CD14-positive monocyte (primary cell): ENCODE results near the gene MDH2. TPM values are rescaled to one million over a fixed set of nuclear protein-coding genes. Genes with fewer than 3 reads are reported as not detected.
"Not testable (repeated sequence)": the region's sequence is repeated elsewhere in the genome, so short reads cannot be mapped to it uniquely, and the experiment has no call there.

ENCODE experiments used
- DNase-seq, 3 donors: peaks; one replicate each; pipeline ENCODE4 v3.0.0-alpha.2; 2011 to 2022
- H2AFZ ChIP-seq: 2 replicates; pipeline ENCODE4 v1.6.0; 2012; ENCODE audit warnings: mild to moderate bottlenecking, low read depth, low read length, inconsistent platforms; ENCODE audit not compliant: insufficient read depth, poor library complexity, severe bottlenecking
- H3K27ac ChIP-seq, 2 donors: 1 replicate in 1 of 2; 2 replicates in 1 of 2; pipeline ENCODE4 v1.5.1; 2012 to 2013; ENCODE audit warnings: low read length in 2 of 2, control low read depth in 1 of 2, inconsistent platforms in 1 of 2, low read depth in 1 of 2, mild to moderate bottlenecking in 1 of 2
- H3K27me3 ChIP-seq, 2 donors: one replicate each; pipeline versions ENCODE4 v1.6.0 to v1.6.1; 2011 to 2013; ENCODE audit warnings: low read length in 2 of 2; ENCODE audit not compliant: control insufficient read depth in 2 of 2, insufficient read depth in 2 of 2
- H3K36me3 ChIP-seq, 2 donors: replicated peaks in 1 of 2; 1 replicate in 1 of 2; 2 replicates in 1 of 2; pipeline versions ENCODE4 v1.5.1 to v1.6.1; 2012 to 2013; ENCODE audit warnings: low read length in 2 of 2, control low read depth in 1 of 2, inconsistent platforms in 1 of 2, mild to moderate bottlenecking in 1 of 2; ENCODE audit not compliant: insufficient read depth in 2 of 2, control insufficient read depth in 1 of 2
- H3K4me1 ChIP-seq, 2 donors: 1 replicate in 1 of 2; 2 replicates in 1 of 2; pipeline versions ENCODE4 v1.5.1 to v1.6.1; 2012 to 2013; ENCODE audit warnings: low read length in 2 of 2, control low read depth in 1 of 2, inconsistent platforms in 1 of 2, mild to moderate bottlenecking in 1 of 2, moderate library complexity in 1 of 2; ENCODE audit not compliant: insufficient read depth in 2 of 2, control insufficient read depth in 1 of 2
- H3K4me2 ChIP-seq: replicated peaks from 2 replicates; pipeline ENCODE3; 2012; ENCODE audit warnings: low read length, moderate library complexity, mild to moderate bottlenecking; ENCODE audit not compliant: poor library complexity, severe bottlenecking; ENCODE audit errors: extremely low read depth
- H3K4me3 ChIP-seq, 3 experiments: fragments of 200-600 bp in 1 of 3; sonication (generic) in 1 of 3; replicated peaks in 1 of 3; 1 replicate in 2 of 3; 2 replicates in 1 of 3; pipeline ENCODE4 v1.5.1; 2011 to 2013; ENCODE audit warnings: low read length in 3 of 3, mild to moderate bottlenecking in 3 of 3, control low read depth in 2 of 3, low read depth in 2 of 3, inconsistent platforms in 1 of 3, moderate library complexity in 1 of 3
- H3K79me2 ChIP-seq: 2 replicates; pipeline ENCODE4 v1.6.0; 2012; ENCODE audit warnings: mild to moderate bottlenecking, control low read depth, inconsistent platforms, low read length, moderate library complexity; ENCODE audit not compliant: insufficient read depth
- H3K9ac ChIP-seq: 2 replicates; pipeline ENCODE4 v1.6.0; 2017; ENCODE audit warnings: low read length, mild to moderate bottlenecking; ENCODE audit not compliant: insufficient read depth, poor library complexity, severe bottlenecking
- H3K9me3 ChIP-seq, 2 donors: replicated peaks in 1 of 2; 1 replicate in 1 of 2; 2 replicates in 1 of 2; pipeline versions ENCODE4 v1.5.1 to v1.6.1; 2012 to 2013; ENCODE audit warnings: low read length in 2 of 2, control low read depth in 1 of 2; ENCODE audit not compliant: control insufficient read depth in 1 of 2, insufficient read depth in 1 of 2
- H4K20me1 ChIP-seq: 2 replicates; pipeline ENCODE4 v1.6.0; 2012; ENCODE audit warnings: mild to moderate bottlenecking, low read length, control low read depth, moderate library complexity; ENCODE audit not compliant: insufficient read depth
- H3K27ac Mint-ChIP-seq, 7 donors: one replicate each; pipeline ENCODE4 v1.8.0; 2020; ENCODE audit warnings: mild to moderate bottlenecking in 7 of 7, mixed read lengths in 7 of 7, moderate library complexity in 6 of 7, inconsistent platforms in 2 of 7
- H3K27me3 Mint-ChIP-seq, 3 donors: one replicate each; pipeline ENCODE4 v1.8.0; 2021 to 2022; ENCODE audit warnings: low read depth in 3 of 3, mild to moderate bottlenecking in 3 of 3, mixed read lengths in 3 of 3, moderate library complexity in 3 of 3, inconsistent platforms in 1 of 3
- H3K36me3 Mint-ChIP-seq, 2 donors: one replicate each; pipeline ENCODE4 v1.8.0; 2020; ENCODE audit warnings: mixed read lengths in 2 of 2, inconsistent platforms in 1 of 2, mild to moderate bottlenecking in 1 of 2
- H3K4me1 Mint-ChIP-seq: one replicate; pipeline ENCODE4 v1.8.0; 2020; ENCODE audit warnings: mild to moderate bottlenecking, mixed read lengths
- H3K4me3 Mint-ChIP-seq, 2 donors: one replicate each; pipeline ENCODE4 v1.8.0; 2020; ENCODE audit warnings: mild to moderate bottlenecking in 2 of 2, mixed read lengths in 2 of 2, moderate library complexity in 1 of 2
- H3K9me3 Mint-ChIP-seq, 7 donors: one replicate each; pipeline ENCODE4 v1.8.0; 2020 to 2022; ENCODE audit warnings: mixed read lengths in 7 of 7, mild to moderate bottlenecking in 6 of 7, moderate library complexity in 6 of 7, inconsistent platforms in 2 of 7
- WGBS: methylation state at CpG from one replicate; pipeline ENCODE4 v1.1.5; 2013; ENCODE audit warnings: missing lambda C conversion rate; ENCODE audit not compliant: insufficient coverage; 5-methylcytosine and 5-hydroxymethylcytosine counted together
- intact Hi-C, 2 donors: fragments of 100-400 bp; cut with micrococcal nuclease; formaldehyde crosslinking; loops; one replicate each; pipeline versions ENCODE4 v1.15.0 to v1.15.1; 2023
- polyA plus RNA-seq, 3 donors: library from polyadenylated mRNA; depleted of rRNA in 1 of 3; unstranded in 2 of 3; stranded (reverse) in 1 of 3; fragments of 300-500 nt in 2 of 3; fragments of >200 nt in 1 of 3; fragmentation: Illumina TruSeq in 2 of 3; gene quantifications; 1 replicate in 2 of 3; 2 replicates in 1 of 3; pipeline ENCODE4 v1.2.3, GENCODE V29; 2012 to 2021
- TF ChIP-seq, protein P1 (sequence below): fragments of 200-600 bp; IDR thresholded peaks from one replicate; pipeline ENCODE4 v1.8.0; 2022; ENCODE audit warnings: antibody characterized with exemption, mild to moderate bottlenecking

MDH2 gene
- polyA plus RNA-seq, 3 donors: 75.2 to 162 (median 129) TPM

DNA sequence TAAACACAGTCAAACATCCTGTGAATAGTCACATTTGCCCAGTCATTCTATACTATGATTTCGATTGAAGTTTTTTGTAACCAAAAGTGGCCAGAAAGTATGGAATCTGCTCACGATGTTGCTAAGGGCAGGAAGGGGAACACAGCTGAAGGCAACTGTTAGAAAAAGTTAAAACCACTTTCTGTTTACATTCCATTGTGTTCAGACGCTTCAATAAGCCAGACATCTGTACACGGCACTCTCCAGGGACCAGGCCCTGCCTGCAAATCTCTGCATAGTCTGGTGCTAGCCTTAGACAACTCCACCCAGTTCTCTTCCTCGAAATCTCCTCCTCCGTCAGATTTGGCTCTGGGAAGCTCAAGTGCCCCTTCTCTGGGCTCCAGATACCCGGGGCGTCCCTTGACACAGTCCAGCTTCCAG, 36.5 kb upstream of the MDH2 start:
- Histone ChIP-seq H3K79me2 (no peaks in the 10 kb centered on the region), H3K27ac (no peak overlapping the region), H2AFZ (no peak overlapping the region), H4K20me1 (no peaks in the 10 kb centered on the region), H3K9me3 (no peaks in the 10 kb centered on the region), H3K4me1 (peaks cover 23 to 24% of the 10 kb centered on the region in 2 donors), H3K27me3 (no peaks in the 10 kb centered on the region), H3K36me3 (peaks cover 4 to 61% of the 10 kb centered on the region in 2 donors), H3K4me2 (no peak overlapping the region), H3K4me3 (no peak overlapping the region), H3K9ac (no peak overlapping the region)
- Mint-ChIP-seq H3K27me3 (peaks cover 0 to 6% (median 2%) of the 10 kb centered on the region in 3 donors), H3K9me3 (no peaks in the 10 kb centered on the region), H3K27ac (peak overlapping the region in 1 of 7 donors; percentile 13), H3K4me1 (peaks cover 24% of the 10 kb centered on the region), H3K4me3 (no peak overlapping the region), H3K36me3 (peaks cover 52 to 70% of the 10 kb centered on the region in 2 donors)
- TF ChIP-seq, protein P1, sequence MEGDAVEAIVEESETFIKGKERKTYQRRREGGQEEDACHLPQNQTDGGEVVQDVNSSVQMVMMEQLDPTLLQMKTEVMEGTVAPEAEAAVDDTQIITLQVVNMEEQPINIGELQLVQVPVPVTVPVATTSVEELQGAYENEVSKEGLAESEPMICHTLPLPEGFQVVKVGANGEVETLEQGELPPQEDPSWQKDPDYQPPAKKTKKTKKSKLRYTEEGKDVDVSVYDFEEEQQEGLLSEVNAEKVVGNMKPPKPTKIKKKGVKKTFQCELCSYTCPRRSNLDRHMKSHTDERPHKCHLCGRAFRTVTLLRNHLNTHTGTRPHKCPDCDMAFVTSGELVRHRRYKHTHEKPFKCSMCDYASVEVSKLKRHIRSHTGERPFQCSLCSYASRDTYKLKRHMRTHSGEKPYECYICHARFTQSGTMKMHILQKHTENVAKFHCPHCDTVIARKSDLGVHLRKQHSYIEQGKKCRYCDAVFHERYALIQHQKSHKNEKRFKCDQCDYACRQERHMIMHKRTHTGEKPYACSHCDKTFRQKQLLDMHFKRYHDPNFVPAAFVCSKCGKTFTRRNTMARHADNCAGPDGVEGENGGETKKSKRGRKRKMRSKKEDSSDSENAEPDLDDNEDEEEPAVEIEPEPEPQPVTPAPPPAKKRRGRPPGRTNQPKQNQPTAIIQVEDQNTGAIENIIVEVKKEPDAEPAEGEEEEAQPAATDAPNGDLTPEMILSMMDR: no peak
- intact Hi-C loops: no loop called here
- WGBS: 91% methylated on average over 3 of the region's 8 CpGs
- no peak for DNase-seq

DNA sequence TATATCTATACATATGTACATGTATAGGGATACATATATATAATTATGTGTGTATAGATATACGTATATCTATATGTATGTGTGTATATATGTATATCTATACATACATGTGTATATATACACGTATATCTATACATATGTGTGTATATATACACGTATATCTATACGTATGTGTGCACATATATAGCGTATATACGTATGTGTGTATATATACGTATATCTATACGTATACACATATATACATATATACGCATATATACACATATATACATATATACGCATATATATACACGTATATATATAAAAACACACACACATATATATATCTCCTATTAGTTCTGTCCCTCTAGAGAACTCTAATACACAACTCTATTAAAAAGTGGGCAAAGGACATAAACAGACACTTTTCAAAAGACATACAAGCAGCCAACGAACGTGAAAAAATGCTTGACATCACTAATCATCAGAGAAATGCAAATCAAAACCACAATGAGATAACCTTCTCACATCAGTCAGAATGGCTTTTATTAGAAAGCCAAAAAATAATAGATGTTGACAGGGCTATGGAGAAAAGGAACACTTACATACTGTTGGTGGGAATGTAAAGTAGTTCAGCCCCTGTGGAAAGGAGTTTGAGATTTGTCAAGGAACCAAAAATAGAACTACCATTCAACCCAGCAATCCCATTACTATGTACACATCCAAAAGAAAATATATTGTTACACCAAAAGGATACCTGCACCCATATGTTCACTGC, 31.5 kb upstream of the MDH2 start:
- Histone ChIP-seq H3K27ac (no peak overlapping the region), H3K9me3 (no peaks in the 10 kb centered on the region), H3K79me2 (no peaks in the 10 kb centered on the region), H3K4me3 (no peak overlapping the region), H2AFZ (no peak overlapping the region), H3K4me2 (no peak overlapping the region), H3K9ac (no peak overlapping the region), H3K36me3 (peaks cover 12 to 73% of the 10 kb centered on the region in 2 donors), H4K20me1 (no peaks in the 10 kb centered on the region), H3K27me3 (no peaks in the 10 kb centered on the region), H3K4me1 (no peaks in the 10 kb centered on the region)
- peaks cover 60 to 81% of the 10 kb centered on the region in 2 donors for H3K36me3 Mint-ChIP-seq
- intact Hi-C loops: no loop called here
- no peak for DNase-seq
- peaks cover 2% of the 10 kb centered on the region for H3K4me1 Mint-ChIP-seq
- no peaks in the 10 kb centered on the region for H3K9me3 Mint-ChIP-seq
- peaks cover 0 to 4% (median 3%) of the 10 kb centered on the region in 3 donors for H3K27me3 Mint-ChIP-seq
- no peak overlapping the region for H3K4me3 Mint-ChIP-seq
- no peak overlapping the region for H3K27ac Mint-ChIP-seq
- no CpG with 5 or more reads among the region's 13 CpGs for WGBS
- TF ChIP-seq, protein P1: no peak

DNA sequence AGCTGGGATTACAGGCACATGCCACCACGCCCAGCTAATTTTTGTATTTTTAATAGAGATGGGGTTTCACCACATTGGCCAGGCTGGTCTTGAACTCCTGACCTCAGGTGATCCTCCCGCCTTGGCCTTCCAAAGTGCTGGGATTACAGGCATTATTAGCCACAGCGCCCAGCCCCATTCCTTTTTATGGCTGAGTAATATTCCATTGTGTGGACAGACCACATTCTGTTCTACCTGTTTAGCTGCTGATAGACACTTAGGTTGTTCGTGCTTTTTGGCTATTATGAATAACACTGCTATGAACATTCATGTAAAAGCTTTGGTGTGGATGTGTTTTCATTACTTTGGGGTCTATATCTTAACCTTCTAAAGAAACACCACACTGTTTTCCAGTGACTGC, 29.4 kb upstream of the MDH2 start:
- H2AFZ ChIP-seq, intact Hi-C loops, H3K27me3 ChIP-seq, DNase-seq, H3K9me3 Mint-ChIP-seq, H3K4me3 ChIP-seq, H3K27me3 Mint-ChIP-seq, H3K27ac Mint-ChIP-seq, H3K9ac ChIP-seq, H4K20me1 ChIP-seq, H3K27ac ChIP-seq, H3K4me2 ChIP-seq, H3K9me3 ChIP-seq, H3K4me3 Mint-ChIP-seq, H3K79me2 ChIP-seq: not testable (repeated sequence)
- Histone ChIP-seq H3K36me3 (peaks cover 12 to 57% of the 10 kb centered on the region in 2 donors), H3K4me1 (peaks cover 13 to 15% of the 10 kb centered on the region in 2 donors)
- Mint-ChIP-seq H3K36me3 (peaks cover 47 to 68% of the 10 kb centered on the region in 2 donors), H3K4me1 (peaks cover 15% of the 10 kb centered on the region)
- 100% methylated on average over 2 of the region's 4 CpGs for WGBS
